GM19452 (cell line): ENCODE results near the gene ASCL1.

ENCODE experiments used
- ATAC-seq: cut with Tn5 transposase; IDR thresholded peaks from one replicate; pipeline ENCODE4 v1.9.1; 2021; ENCODE audit not compliant: unreplicated experiment

The ASCL1 gene

GRCh38 chr12:102976609-102977280, 19.3 kb downstream of the ASCL1 start:
- ATAC-seq: no peak

GRCh38 chr12:102977945-102978706, 20.7 kb downstream of the ASCL1 start:
- no peak for ATAC-seq

GRCh38 chr12:102980350-102980749, 22.9 kb downstream of the ASCL1 start:
- ATAC-seq: no peak

GRCh38 chr12:102990419-102990818, 32.9 kb downstream of the ASCL1 start:
- ATAC-seq: no peak

GRCh38 chr12:102992297-102992696, 34.8 kb downstream of the ASCL1 start:
- no peak for ATAC-seq

GRCh38 chr12:102992720-102993119, 35.2 kb downstream of the ASCL1 start:
- ATAC-seq: no peak

- no peak for ATAC-seq
These were observed 36.1 kb downstream of the ASCL1 start for GRCh38 chr12:102993537-102993936.

- no peak for ATAC-seq
These were observed 37.9 kb downstream of the ASCL1 start for GRCh38 chr12:102995372-102995771.
